GM18870 (cell line): ENCODE measurements around the gene GPSM3.
"Not testable (repeated sequence)": the region's sequence is repeated elsewhere in the genome, so short reads cannot be mapped to it uniquely, and the experiment has no call there.

ENCODE experiments used
- ATAC-seq: cut with Tn5 transposase; IDR thresholded peaks from one replicate; pipeline ENCODE4 v1.9.1; 2021; ENCODE audit warnings: moderate library complexity; ENCODE audit not compliant: unreplicated experiment

GPSM3 gene

GRCh38 chr6:32152769-32153563, 39.5 kb downstream of the GPSM3 start:
- no peak for ATAC-seq

- no peak for ATAC-seq
Observed at GRCh38 chr6:32151863-32152768, 40.3 kb downstream of the GPSM3 start, which contains the start of gene PRRT1. PRRT1 (minus strand) TSS chr6:32151939; CDS start chr6:32151827, 112 bp downstream.

- ATAC-seq, result no peak
Observed at GRCh38 chr6:32151181-32151862, 41.1 kb downstream of the GPSM3 start.

- no peak for ATAC-seq
Observed at GRCh38 chr6:32149932-32150870, 42.2 kb downstream of the GPSM3 start.

- no peak for ATAC-seq
Observed at GRCh38 chr6:32149092-32149755, 43.2 kb downstream of the GPSM3 start.

GRCh38 chr6:32148289-32149091, 44.0 kb downstream of the GPSM3 start:
- no peak for ATAC-seq

- ATAC-seq, result no peak
Observed at GRCh38 chr6:32147401-32148132, 44.9 kb downstream of the GPSM3 start.

GRCh38 chr6:32146687-32147086, 45.8 kb downstream of the GPSM3 start:
- no peak for ATAC-seq

GRCh38 chr6:32146287-32146686, 46.2 kb downstream of the GPSM3 start:
- ATAC-seq, result no peak

- ATAC-seq, result not testable (repeated sequence)
Observed at GRCh38 chr6:32144238-32144637, 48.2 kb downstream of the GPSM3 start.
